IPS-15b (cell line): ENCODE measurements around the gene CRYZL1.

ENCODE experiments used
- H3K27me3 ChIP-seq: one replicate; pipeline ENCODE4 v1.6.1; 2013; ENCODE audit warnings: low read length; ENCODE audit not compliant: control insufficient read depth, insufficient read depth
- H3K36me3 ChIP-seq: one replicate; pipeline ENCODE4 v1.6.1; 2013; ENCODE audit warnings: low read length; ENCODE audit not compliant: control insufficient read depth, insufficient read depth
- H3K4me1 ChIP-seq: one replicate; pipeline ENCODE4 v1.6.1; 2013; ENCODE audit warnings: mild to moderate bottlenecking, low read length; ENCODE audit not compliant: control insufficient read depth, insufficient read depth
- H3K4me3 ChIP-seq: one replicate; pipeline ENCODE4 v1.5.1; 2013; ENCODE audit warnings: low read depth, low read length
- H3K9ac ChIP-seq: one replicate; pipeline ENCODE4 v1.6.1; 2013; ENCODE audit warnings: low read depth, mild to moderate bottlenecking, low read length
- H3K9me3 ChIP-seq: one replicate; pipeline ENCODE4 v1.6.1; 2013; ENCODE audit warnings: mild to moderate bottlenecking, low read length; ENCODE audit not compliant: control insufficient read depth, insufficient read depth

The CRYZL1 gene

GRCh38 chr21:33569991-33570390 lies 71.5 kb downstream of the CRYZL1 start:
- no peak overlapping the region for H3K4me3 ChIP-seq
- H3K27me3 ChIP-seq, result no peaks in the 10 kb centered on the region
- no peak overlapping the region for H3K9ac ChIP-seq
- no peaks in the 10 kb centered on the region for H3K9me3 ChIP-seq
- no peaks in the 10 kb centered on the region for H3K4me1 ChIP-seq
- peaks cover 7% of the 10 kb centered on the region for H3K36me3 ChIP-seq

GRCh38 chr21:33568448-33568847 lies 73.1 kb downstream of the CRYZL1 start:
- Histone ChIP-seq H3K9me3 (no peaks in the 10 kb centered on the region), H3K27me3 (no peaks in the 10 kb centered on the region), H3K36me3 (no peaks in the 10 kb centered on the region), H3K4me1 (no peaks in the 10 kb centered on the region), H3K4me3 (no peak overlapping the region), H3K9ac (no peak overlapping the region)

DNA sequence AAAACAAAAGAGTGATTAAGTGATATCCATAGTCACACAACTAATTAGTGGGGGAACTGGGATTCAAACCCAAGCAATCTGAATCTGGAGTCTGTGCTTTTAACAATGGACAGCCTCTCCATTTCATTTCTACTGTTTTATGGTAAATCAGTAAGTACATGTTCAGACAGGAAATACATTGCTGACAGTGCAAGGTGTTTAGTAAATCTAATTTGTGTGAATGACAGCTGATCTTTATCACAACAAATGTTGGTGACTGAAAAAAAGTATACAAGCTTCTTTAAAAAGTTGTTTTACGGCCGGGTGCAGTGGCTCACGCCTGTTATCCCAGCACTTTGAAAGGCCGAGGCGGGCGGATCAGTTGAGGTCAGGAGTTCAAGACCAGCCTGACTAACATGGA lies 73.6 kb downstream of the CRYZL1 start:
- Histone ChIP-seq H3K9me3 (no peaks in the 10 kb centered on the region), H3K4me1 (no peaks in the 10 kb centered on the region), H3K27me3 (no peaks in the 10 kb centered on the region), H3K9ac (no peak overlapping the region), H3K36me3 (no peaks in the 10 kb centered on the region), H3K4me3 (no peak overlapping the region)

- Histone ChIP-seq H3K4me1 (no peaks in the 10 kb centered on the region), H3K9me3 (no peaks in the 10 kb centered on the region), H3K4me3 (no peak overlapping the region), H3K27me3 (no peaks in the 10 kb centered on the region), H3K36me3 (no peaks in the 10 kb centered on the region), H3K9ac (no peak overlapping the region)
Measured at GRCh38 chr21:33566514-33566913, 75.0 kb downstream of the CRYZL1 start.

- Histone ChIP-seq H3K4me3 (no peak overlapping the region), H3K9ac (no peak overlapping the region), H3K4me1 (no peaks in the 10 kb centered on the region), H3K36me3 (peaks cover 25% of the 10 kb centered on the region), H3K9me3 (no peaks in the 10 kb centered on the region), H3K27me3 (no peaks in the 10 kb centered on the region)
Measured at GRCh38 chr21:33562389-33562788, 79.2 kb downstream of the CRYZL1 start.

GRCh38 chr21:33561373-33561772 lies 80.2 kb downstream of the CRYZL1 start:
- no peak overlapping the region for H3K4me3 ChIP-seq
- no peaks in the 10 kb centered on the region for H3K9me3 ChIP-seq
- H3K36me3 ChIP-seq, result peaks cover 27% of the 10 kb centered on the region
- no peaks in the 10 kb centered on the region for H3K27me3 ChIP-seq
- no peaks in the 10 kb centered on the region for H3K4me1 ChIP-seq
- H3K9ac ChIP-seq, result no peak overlapping the region

- Histone ChIP-seq H3K27me3 (no peaks in the 10 kb centered on the region), H3K9ac (no peak overlapping the region), H3K36me3 (peaks cover 27% of the 10 kb centered on the region), H3K4me3 (no peak overlapping the region), H3K9me3 (no peaks in the 10 kb centered on the region), H3K4me1 (no peaks in the 10 kb centered on the region)
Measured at GRCh38 chr21:33560965-33561364, 80.6 kb downstream of the CRYZL1 start.

GRCh38 chr21:33559813-33560212 lies 81.7 kb downstream of the CRYZL1 start:
- Histone ChIP-seq H3K4me3 (no peak overlapping the region), H3K9me3 (no peaks in the 10 kb centered on the region), H3K4me1 (no peaks in the 10 kb centered on the region), H3K36me3 (peaks cover 27% of the 10 kb centered on the region), H3K9ac (no peak overlapping the region), H3K27me3 (no peaks in the 10 kb centered on the region)

DNA sequence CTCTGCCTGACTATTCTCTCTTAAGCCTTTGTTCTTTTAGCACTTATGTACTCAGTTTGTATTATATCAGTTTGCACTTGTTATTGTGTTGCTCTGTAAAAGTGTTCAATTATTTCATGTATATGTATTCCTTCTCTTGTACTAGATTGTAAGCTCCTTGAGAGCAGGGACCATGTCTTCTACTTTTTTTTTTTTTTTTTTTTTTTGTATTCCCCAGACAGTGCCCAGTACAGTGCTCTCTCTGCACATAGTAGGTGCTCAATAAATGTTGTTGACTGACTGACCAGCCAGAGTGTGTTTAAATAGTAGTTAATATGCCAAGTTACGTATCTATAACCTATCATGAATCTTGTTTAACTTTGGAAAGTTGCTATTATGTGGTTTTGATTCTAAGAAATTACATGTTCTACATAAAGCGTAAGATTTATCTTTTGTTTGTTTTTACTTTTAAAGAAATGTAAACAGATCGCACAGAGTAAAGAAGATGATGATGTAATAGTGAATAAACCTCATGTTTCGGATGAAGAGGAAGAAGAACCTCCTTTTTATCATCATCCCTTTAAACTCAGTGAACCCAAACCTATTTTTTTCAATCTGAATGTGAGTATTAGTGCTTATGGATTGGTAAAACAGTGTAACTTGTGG lies 82.6 kb downstream of the CRYZL1 start:
- Histone ChIP-seq H3K9ac (no peak overlapping the region), H3K4me3 (no peak overlapping the region), H3K9me3 (no peaks in the 10 kb centered on the region), H3K27me3 (no peaks in the 10 kb centered on the region), H3K36me3 (peaks cover 31% of the 10 kb centered on the region), H3K4me1 (peaks cover under 1% of the 10 kb centered on the region)

GRCh38 chr21:33557447-33557846 lies 84.1 kb downstream of the CRYZL1 start:
- Histone ChIP-seq H3K27me3 (no peaks in the 10 kb centered on the region), H3K36me3 (peaks cover 44% of the 10 kb centered on the region), H3K4me3 (no peak overlapping the region), H3K4me1 (peaks cover 2% of the 10 kb centered on the region), H3K9ac (no peak overlapping the region), H3K9me3 (no peaks in the 10 kb centered on the region)

GRCh38 chr21:33554982-33555344 lies 86.6 kb downstream of the CRYZL1 start:
- Histone ChIP-seq H3K9me3 (no peaks in the 10 kb centered on the region), H3K9ac (no peak overlapping the region), H3K36me3 (peaks cover 66% of the 10 kb centered on the region), H3K4me1 (peaks cover 2% of the 10 kb centered on the region), H3K27me3 (no peaks in the 10 kb centered on the region), H3K4me3 (no peak overlapping the region)

DNA sequence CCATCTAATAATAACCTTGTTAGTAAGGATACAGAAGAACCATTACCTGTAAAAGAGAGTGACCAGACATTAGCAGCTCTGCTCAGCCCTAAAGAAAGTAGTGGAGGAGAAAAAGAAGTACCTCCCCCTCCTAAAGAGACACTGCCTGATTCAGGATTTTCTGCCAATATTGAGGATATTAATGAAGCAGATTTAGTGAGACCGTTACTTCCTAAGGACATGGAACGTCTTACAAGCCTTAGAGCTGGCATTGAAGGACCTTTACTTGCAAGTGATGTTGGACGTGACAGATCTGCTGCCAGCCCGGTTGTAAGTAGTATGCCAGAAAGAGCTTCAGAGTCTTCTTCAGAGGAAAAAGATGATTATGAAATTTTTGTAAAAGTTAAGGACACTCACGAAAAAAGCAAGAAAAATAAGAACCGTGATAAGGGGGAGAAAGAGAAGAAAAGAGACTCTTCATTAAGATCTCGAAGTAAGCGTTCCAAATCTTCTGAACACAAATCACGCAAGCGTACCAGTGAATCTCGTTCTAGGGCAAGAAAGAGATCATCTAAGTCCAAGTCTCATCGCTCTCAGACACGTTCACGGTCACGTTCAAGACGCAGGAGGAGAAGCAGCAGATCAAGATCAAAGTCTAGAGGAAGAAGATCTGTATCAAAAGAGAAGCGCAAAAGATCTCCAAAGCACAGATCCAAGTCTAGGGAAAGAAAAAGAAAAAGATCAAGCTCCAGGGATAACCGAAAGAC lies 87.1 kb downstream of the CRYZL1 start:
- H3K27me3 ChIP-seq, result no peaks in the 10 kb centered on the region
- no peaks in the 10 kb centered on the region for H3K9me3 ChIP-seq
- H3K4me1 ChIP-seq, result peaks cover 2% of the 10 kb centered on the region
- H3K36me3 ChIP-seq, result peaks cover 66% of the 10 kb centered on the region
- H3K9ac ChIP-seq, result no peak overlapping the region
- no peak overlapping the region for H3K4me3 ChIP-seq
